ENCODE measurements around the gene TGFBR3L. TPM values are rescaled to one million over a fixed set of nuclear protein-coding genes. Genes with fewer than 3 reads are reported as not detected.

The TGFBR3L gene
- total and polyA plus RNA-seq, 2 of the 13 experiments (the other 11 are each of a cell fraction or from before 2014, with no cell fraction given): 0.20 to 1.0 TPM

GRCh38 chr19:7903244-7904073 lies 11.2 kb upstream of the TGFBR3L start, which contains the start of gene MAP2K7 (continued):
- 0 out of 2 replicates have a peak, but pooled peaks have one; percentile 52 for TF ChIP-seq ZNF34 (CRISPR knock-in tag; IDR thresholded peaks at IDR 0.05; ENCODE audit: borderline replicate concordance)
- TF ChIP-seq NFIB (CRISPR knock-in tag; IDR thresholded peaks at IDR 0.05; ENCODE audit: borderline replicate concordance): no peak
- TF ChIP-seq SOX5 (CRISPR knock-in tag; IDR thresholded peaks at IDR 0.05; ENCODE audit: borderline replicate concordance): peak; percentile 50
- no peak for TF ChIP-seq LCORL (IDR thresholded peaks at IDR 0.05)
- peak; percentile 39 for TF ChIP-seq LCORL (CRISPR knock-in tag; IDR thresholded peaks at IDR 0.05)
- TF ChIP-seq SRF (IDR thresholded peaks at IDR 0.05; ENCODE audit: low read depth, low read length): no peak
- no peak for TF ChIP-seq ZBTB39 (CRISPR knock-in tag; IDR thresholded peaks at IDR 0.05)
- TF ChIP-seq ZBTB49 (CRISPR knock-in tag; IDR thresholded peaks at IDR 0.05; ENCODE audit: borderline replicate concordance): no peak
- TF ChIP-seq SP4 (CRISPR knock-in tag; IDR thresholded peaks at IDR 0.05): peak; percentile 69; the same call in 1 of the 2 replicates
- peak; percentile 52; the same call in 1 of the 2 replicates for TF ChIP-seq ZNF335 (CRISPR knock-in tag; IDR thresholded peaks at IDR 0.05)
- TF ChIP-seq PHF20 (CRISPR knock-in tag; IDR thresholded peaks at IDR 0.05): no peak
- TF ChIP-seq ZNF574 (CRISPR knock-in tag; IDR thresholded peaks at IDR 0.05): peak; percentile 87
- no peak for TF ChIP-seq TCF12 (IDR thresholded peaks at IDR 0.05)
- no peak for TF ChIP-seq TCF12 (CRISPR knock-in tag; IDR thresholded peaks at IDR 0.05)
- TF ChIP-seq SNAPC5 (CRISPR knock-in tag; IDR thresholded peaks at IDR 0.05; ENCODE audit: borderline replicate concordance): no peak
- no peak for TF ChIP-seq ZMAT5 (CRISPR knock-in tag; IDR thresholded peaks at IDR 0.05; ENCODE audit: borderline replicate concordance, low read depth)
- peak; percentile 80 for TF ChIP-seq KLF15 (CRISPR knock-in tag; IDR thresholded peaks at IDR 0.05; ENCODE audit: borderline replicate concordance)
- TF ChIP-seq ZNF816 (CRISPR knock-in tag; IDR thresholded peaks at IDR 0.05; ENCODE audit: borderline replicate concordance): no peak
- TF ChIP-seq GABPB1 (CRISPR knock-in tag; IDR thresholded peaks at IDR 0.05): peak; percentile 78
- no peak for TF ChIP-seq ZNF737 (CRISPR knock-in tag; IDR thresholded peaks at IDR 0.05; ENCODE audit: borderline replicate concordance)
- TF ChIP-seq HNF4G (IDR thresholded peaks at IDR 0.05; ENCODE audit: borderline replicate concordance, low read depth, low read length): no peak
- 0 out of 2 replicates have a peak, but pooled peaks have one; percentile 10 for TF ChIP-seq HNF4G (CRISPR knock-in tag; IDR thresholded peaks at IDR 0.05; ENCODE audit: borderline replicate concordance, low read depth)
- TF ChIP-seq CEBPG (CRISPR knock-in tag; IDR thresholded peaks at IDR 0.05): peak; percentile 78

Measured in HepG2 (cell line).